CD4-positive, alpha-beta memory T cell (primary cell): ENCODE measurements around the gene NKD2. TPM values are rescaled to one million over a fixed set of nuclear protein-coding genes. Genes with fewer than 3 reads are reported as not detected.

ENCODE experiments used
- CTCF ChIA-PET: fragments of 350-600 bp; sonication (Branson Sonifier 250); formaldehyde crosslinking; loops from one replicate; lab custom pipeline; 2021; ENCODE audit warnings: inconsistent platforms; ENCODE audit not compliant: partially characterized antibody; lab: Charles Lee
- POLR2A ChIA-PET: fragments of 350-600 bp; sonication (Branson Sonifier 250); formaldehyde crosslinking; loops from one replicate; lab custom pipeline; 2021; ENCODE audit not compliant: partially characterized antibody; lab: Charles Lee
- DNase-seq, 5 donors: peaks; one replicate each; pipeline versions ENCODE4 v3.0.0 to v3.0.0-alpha.2; 2020 to 2022; ENCODE audit warnings: mixed read lengths in 1 of 5
- H3K27ac ChIP-seq: one replicate; pipeline ENCODE4 v1.7.0; 2013; ENCODE audit warnings: low read depth, low read length
- H3K27me3 ChIP-seq: 2 replicates; pipeline ENCODE4 v1.7.0; 2013; ENCODE audit warnings: mild to moderate bottlenecking, low read length, moderate library complexity; ENCODE audit not compliant: insufficient read depth
- H3K36me3 ChIP-seq: 2 replicates; pipeline ENCODE4 v1.7.0; 2013; ENCODE audit warnings: mild to moderate bottlenecking, low read length, moderate library complexity; ENCODE audit not compliant: insufficient read depth
- H3K4me1 ChIP-seq: 2 replicates; pipeline ENCODE4 v1.7.0; 2013; ENCODE audit warnings: mild to moderate bottlenecking, low read length, moderate library complexity; ENCODE audit not compliant: insufficient read depth
- H3K4me3 ChIP-seq, 2 donors: one replicate each; pipeline ENCODE4 v1.7.0; 2013; ENCODE audit warnings: low read length in 2 of 2, mild to moderate bottlenecking in 1 of 2
- H3K9me3 ChIP-seq, 2 donors: one replicate each; pipeline ENCODE4 v1.7.0; 2013; ENCODE audit warnings: low read length in 2 of 2, control low read depth in 1 of 2; ENCODE audit not compliant: control insufficient read depth in 1 of 2
- H3K27ac Mint-ChIP-seq, 7 donors: one replicate each; pipeline ENCODE4 v1.8.0; 2020 to 2021; ENCODE audit warnings: mixed read lengths in 7 of 7, mild to moderate bottlenecking in 6 of 7, inconsistent platforms in 3 of 7, moderate library complexity in 3 of 7
- H3K27me3 Mint-ChIP-seq, 2 donors: one replicate each; pipeline ENCODE4 v1.8.0; 2020 to 2021; ENCODE audit warnings: mixed read lengths in 2 of 2
- H3K36me3 Mint-ChIP-seq, 2 donors: one replicate each; pipeline ENCODE4 v1.8.0; 2020 to 2021; ENCODE audit warnings: mixed read lengths in 2 of 2, inconsistent platforms in 1 of 2, mild to moderate bottlenecking in 1 of 2
- H3K4me1 Mint-ChIP-seq, 4 donors: one replicate each; pipeline ENCODE4 v1.8.0; 2020 to 2021; ENCODE audit warnings: mixed read lengths in 4 of 4, mild to moderate bottlenecking in 1 of 4
- H3K4me3 Mint-ChIP-seq, 8 donors: one replicate each; pipeline ENCODE4 v1.8.0; 2020 to 2021; ENCODE audit warnings: mixed read lengths in 8 of 8, mild to moderate bottlenecking in 7 of 8, moderate library complexity in 6 of 8, inconsistent platforms in 3 of 8
- H3K9me3 Mint-ChIP-seq, 8 donors: one replicate each; pipeline ENCODE4 v1.8.0; 2020 to 2021; ENCODE audit warnings: mixed read lengths in 8 of 8, mild to moderate bottlenecking in 5 of 8, inconsistent platforms in 3 of 8, moderate library complexity in 1 of 8
- intact Hi-C: fragments of 100-400 bp; cut with micrococcal nuclease; formaldehyde crosslinking; loops from one replicate; pipeline ENCODE4 v1.15.1; 2023
- microRNA-seq: library from miRNA; unstranded; fragments of <30 nt; microRNA quantifications from one replicate; pipeline ENCODE4 v1.2.0, GENCODE V29; 2021; ENCODE audit warnings: borderline replicate concordance, borderline number of aligned reads, borderline microRNAs expressed, mixed read lengths
- polyA plus RNA-seq, 2 donors: library from polyadenylated mRNA; unstranded; fragments of 300-500 nt; fragmentation: Illumina TruSeq; gene quantifications; one replicate each; pipeline ENCODE4 v1.2.3, GENCODE V29; 2021
- total RNA-seq, 2 experiments: library from RNA; stranded (reverse); gene quantifications; one replicate each; pipeline ENCODE4 v1.2.3, GENCODE V29; 2021

NKD2 gene
- total and polyA plus RNA-seq, 4 experiments from 2014 or later: not detected

DNA sequence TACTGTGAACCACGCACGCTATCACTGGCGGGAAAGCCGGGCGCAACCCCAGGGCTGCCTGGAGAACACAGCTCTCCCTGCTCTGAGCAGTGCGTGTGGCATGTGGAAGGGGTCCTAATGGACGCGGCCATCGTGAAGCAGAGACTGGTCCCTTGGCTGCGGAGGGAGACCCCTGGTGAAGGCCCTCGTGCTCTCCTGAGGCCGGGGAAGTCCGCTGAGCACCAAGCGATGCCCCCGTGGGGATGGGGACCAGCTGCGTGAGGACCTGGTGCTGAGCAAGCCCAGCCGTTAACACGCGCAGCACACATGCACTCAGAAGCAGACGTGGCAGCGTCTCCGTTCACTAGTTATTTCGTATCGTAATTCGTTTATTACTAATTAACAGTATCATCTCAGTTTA is 78.8 kb downstream of the NKD2 start:
- H3K4me3 ChIP-seq: no peak overlapping the region
- H3K36me3 ChIP-seq: peaks cover 19% of the 10 kb centered on the region
- no peak for DNase-seq
- H3K27ac ChIP-seq: no peak overlapping the region
- Mint-ChIP-seq H3K4me1 (no peaks in the 10 kb centered on the region), H3K27me3 (no peaks in the 10 kb centered on the region), H3K36me3 (peaks cover 4 to 6% of the 10 kb centered on the region in 2 donors), H3K27ac (no peak overlapping the region), H3K4me3 (no peak overlapping the region), H3K9me3 (no peaks in the 10 kb centered on the region)
- ChIA-PET CTCF (no interaction called here), POLR2A (no interaction called here)
- no peaks in the 10 kb centered on the region for H3K4me1 ChIP-seq
- H3K9me3 ChIP-seq: no peaks in the 10 kb centered on the region
- intact Hi-C loops: no loop called here
- no peaks in the 10 kb centered on the region for H3K27me3 ChIP-seq

DNA sequence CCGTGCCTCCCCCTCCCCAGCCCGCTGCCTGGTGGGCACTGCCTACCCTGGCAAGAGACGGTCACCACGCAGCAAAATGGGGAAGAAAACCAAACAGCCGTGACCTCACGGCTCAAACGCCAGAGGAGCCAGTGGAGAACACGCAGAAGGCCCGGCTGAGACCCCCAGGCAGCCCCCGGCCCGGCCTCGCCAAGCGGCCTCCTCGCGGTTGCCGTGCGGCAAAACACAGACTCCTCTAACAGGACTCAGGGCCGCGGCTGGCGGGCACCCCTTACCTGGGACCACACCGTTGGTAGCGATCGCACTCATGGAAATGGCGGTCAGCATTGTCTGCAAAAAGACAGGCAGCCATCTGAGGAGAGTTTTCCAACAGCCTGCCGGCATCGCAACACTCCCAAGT is 79.4 kb downstream of the NKD2 start:
- H3K4me1 ChIP-seq: no peaks in the 10 kb centered on the region
- H3K27ac ChIP-seq: no peak overlapping the region
- POLR2A ChIA-PET: no interaction called here
- H3K9me3 ChIP-seq: no peaks in the 10 kb centered on the region
- Mint-ChIP-seq H3K36me3 (peaks cover 8 to 9% of the 10 kb centered on the region in 2 donors), H3K9me3 (no peaks in the 10 kb centered on the region), H3K4me1 (no peaks in the 10 kb centered on the region), H3K27me3 (no peaks in the 10 kb centered on the region), H3K27ac (no peak overlapping the region), H3K4me3 (no peak overlapping the region)
- intact Hi-C loops: no loop called here
- H3K4me3 ChIP-seq: no peak overlapping the region
- H3K36me3 ChIP-seq: peaks cover 19% of the 10 kb centered on the region
- no peaks in the 10 kb centered on the region for H3K27me3 ChIP-seq
- CTCF ChIA-PET: no interaction called here
- DNase-seq: no peak

Small RNAs within 50 kb of the gene (microRNA-seq; reads per million reads assigned to microRNA genes)
- gene MIR4635: not detected

Other genes with a start within 250 kb of the NKD2 start
- gene ZDHHC11B, start 224.1 kb upstream of the NKD2 start, total RNA-seq: 1 to 10 TPM; 8.0 to 8.1 TPM
- gene ZDHHC11B, start 224.1 kb upstream of the NKD2 start, polyA plus RNA-seq: under 1 TPM in 1 of 2 donors, not detected in 1; 0.75 TPM
- gene ZDHHC11, start 157.8 kb upstream of the NKD2 start, total RNA-seq: 10 to 100 TPM; 15.1 to 15.3 TPM
- under 1 TPM in 1 of 2 donors, not detected in 1; 0.28 TPM for gene ZDHHC11, start 157.8 kb upstream of the NKD2 start, polyA plus RNA-seq
- gene BRD9, start 116.0 kb upstream of the NKD2 start, total RNA-seq: 10 to 100 TPM; 81.5 to 86.8 TPM
- gene BRD9, start 116.0 kb upstream of the NKD2 start, polyA plus RNA-seq: 10 to 100 TPM in 1 of 2 donors, 1 to 10 TPM in 1; 8.0 to 21.2 TPM
- gene TRIP13, start 115.9 kb upstream of the NKD2 start, total RNA-seq: 1 to 10 TPM in 1 of 2 experiments, under 1 TPM in 1; 0.69 to 1.0 TPM
- gene TRIP13, start 115.9 kb upstream of the NKD2 start, polyA plus RNA-seq: under 1 TPM in 1 of 2 donors, not detected in 1; 0.39 TPM
- 10 to 100 TPM; 30.6 to 32.9 TPM for gene SLC12A7, start 103.3 kb downstream of the NKD2 start, total RNA-seq
- gene SLC12A7, start 103.3 kb downstream of the NKD2 start, polyA plus RNA-seq: 10 to 100 TPM; 11.7 to 22.3 TPM
- gene SLC6A19, start 192.8 kb downstream of the NKD2 start, total RNA-seq: not detected
- not detected for gene SLC6A19, start 192.8 kb downstream of the NKD2 start, polyA plus RNA-seq
- not detected for gene SLC6A18, start 216.6 kb downstream of the NKD2 start, total RNA-seq
- not detected for gene SLC6A18, start 216.6 kb downstream of the NKD2 start, polyA plus RNA-seq